Natural killer cell treated with Interleukin-12 subunit alpha and Interleukin-12 subunit beta and Interleukin-15 and Interleukin-18, amount 100 ng/mL, for 72 hours (primary cell): ENCODE data around the gene SGPP2. TPM values are rescaled to one million over a fixed set of nuclear protein-coding genes. Genes with fewer than 3 reads are reported as not detected.

Experiments used
- ATAC-seq, 2 donors: fragments of 150-1000 bp; cut with Tn5 transposase in 1 of 2; sonication (Bioruptor Pico), chemical (Tn5 transposase) in 1 of 2; 2 replicates each; pipeline ENCODE4 v1.10.0; 2021
- DNase-seq: peaks from one replicate; pipeline ENCODE4 v3.0.0; 2022; ENCODE audit warnings: low spot score
- H3K27ac Mint-ChIP-seq, 2 donors: 1 replicate in 1 of 2; 2 replicates in 1 of 2; pipeline ENCODE4 v1.8.0; 2022; ENCODE audit warnings: mixed read lengths in 2 of 2, mild to moderate bottlenecking in 1 of 2, moderate library complexity in 1 of 2
- H3K27me3 Mint-ChIP-seq, 2 donors: 1 replicate in 1 of 2; 2 replicates in 1 of 2; pipeline ENCODE4 v1.8.0; 2022; ENCODE audit warnings: mixed read lengths in 2 of 2
- H3K36me3 Mint-ChIP-seq: one replicate; pipeline ENCODE4 v1.8.0; 2022; ENCODE audit warnings: mixed read lengths
- H3K4me1 Mint-ChIP-seq, 2 donors: 1 replicate in 1 of 2; 2 replicates in 1 of 2; pipeline ENCODE4 v1.8.0; 2022; ENCODE audit warnings: low read depth in 2 of 2, mixed read lengths in 2 of 2, mild to moderate bottlenecking in 1 of 2
- H3K4me3 Mint-ChIP-seq: one replicate; pipeline ENCODE4 v1.8.0; 2022; ENCODE audit warnings: mixed read lengths
- H3K9me3 Mint-ChIP-seq: 2 replicates; pipeline ENCODE4 v1.8.0; 2022; ENCODE audit warnings: mixed read lengths
- total RNA-seq, 2 donors: library from RNA; stranded (reverse); gene quantifications; one replicate each; pipeline ENCODE4 v1.2.3, GENCODE V29; 2022

SGPP2 gene
- total RNA-seq, 2 donors from 2014 or later: 0.12 to 0.20 TPM

GRCh38 chr2:222504191-222504590 is 79.8 kb downstream of the SGPP2 start:
- Mint-ChIP-seq H3K9me3 (peaks cover 3% of the 10 kb centered on the region), H3K4me1 (no peaks in the 10 kb centered on the region), H3K4me3 (no peak overlapping the region), H3K27me3 (peaks cover 7 to 12% of the 10 kb centered on the region in 2 donors), H3K27ac (no peak overlapping the region), H3K36me3 (no peaks in the 10 kb centered on the region)
- peak; percentile 36 to 38 for ATAC-seq
- no peak for DNase-seq

GRCh38 chr2:222504719-222505118 is 80.4 kb downstream of the SGPP2 start:
- ATAC-seq (no peak), DNase-seq (no peak)
- H3K4me3 Mint-ChIP-seq: no peak overlapping the region
- H3K9me3 Mint-ChIP-seq: peaks cover 3% of the 10 kb centered on the region
- no peaks in the 10 kb centered on the region for H3K36me3 Mint-ChIP-seq
- no peaks in the 10 kb centered on the region for H3K4me1 Mint-ChIP-seq
- H3K27ac Mint-ChIP-seq: no peak overlapping the region
- peaks cover 7 to 12% of the 10 kb centered on the region in 2 donors for H3K27me3 Mint-ChIP-seq

DNA sequence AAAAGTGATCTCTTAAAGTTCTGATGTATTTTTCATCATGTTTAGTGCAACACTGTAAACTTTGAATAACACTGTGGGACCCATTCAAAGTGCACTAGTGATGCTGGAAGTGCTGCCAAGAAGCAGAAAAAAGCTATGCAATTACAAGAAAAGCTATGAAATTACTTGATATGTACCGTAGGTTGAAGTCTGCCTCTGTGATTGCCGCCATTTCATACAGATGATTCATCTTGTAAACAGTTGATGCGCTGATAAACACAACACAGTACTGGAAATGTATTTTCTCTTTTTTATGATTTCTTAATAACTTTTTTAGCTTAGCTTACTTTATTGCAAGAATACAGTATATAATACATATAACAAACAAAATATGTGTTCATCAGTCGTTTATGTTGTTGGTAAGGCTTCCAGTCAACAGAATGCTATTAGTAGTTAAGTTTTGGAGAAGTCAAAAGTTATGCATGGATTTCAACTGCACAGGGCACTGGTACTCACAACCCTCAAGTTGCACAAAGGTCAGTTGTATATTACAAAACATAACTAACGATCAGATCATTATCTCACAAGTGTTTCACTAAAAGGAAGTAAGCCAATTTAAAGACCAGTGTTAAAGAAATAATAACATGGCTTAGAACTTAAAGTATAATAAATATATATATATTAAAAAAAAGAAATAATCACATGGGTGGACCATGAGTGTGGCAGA is 82.0 kb downstream of the SGPP2 start:
- Mint-ChIP-seq H3K27ac (no peak overlapping the region), H3K9me3 (peaks cover 3% of the 10 kb centered on the region), H3K36me3 (no peaks in the 10 kb centered on the region), H3K4me1 (no peaks in the 10 kb centered on the region), H3K4me3 (no peak overlapping the region), H3K27me3 (peaks cover 3 to 12% of the 10 kb centered on the region in 2 donors)
- DNase-seq (no peak), ATAC-seq (no peak)

DNA sequence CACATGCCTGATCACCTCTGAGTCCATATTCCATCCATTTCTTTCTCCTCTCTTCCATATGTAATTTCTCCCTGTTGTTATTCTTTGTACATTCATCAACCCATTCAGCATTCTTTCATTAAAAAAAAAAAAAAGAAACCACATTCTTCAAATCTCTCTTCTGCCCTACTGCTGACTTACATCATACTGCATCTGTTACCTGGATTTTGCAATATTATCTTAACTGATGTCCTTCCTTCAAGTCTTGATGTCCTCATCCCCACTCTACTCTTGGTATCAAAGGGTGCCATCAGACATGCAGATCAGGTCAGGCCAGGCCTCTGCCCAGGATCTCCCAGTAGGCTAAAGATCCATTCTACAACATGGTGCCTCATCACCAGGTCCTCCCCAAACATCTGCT is 90.6 kb downstream of the SGPP2 start:
- no peak for ATAC-seq
- H3K4me3 Mint-ChIP-seq: no peak overlapping the region
- no peaks in the 10 kb centered on the region for H3K36me3 Mint-ChIP-seq
- H3K9me3 Mint-ChIP-seq: peaks cover 4% of the 10 kb centered on the region
- H3K27me3 Mint-ChIP-seq: peaks cover 9 to 15% of the 10 kb centered on the region in 2 donors
- DNase-seq: no peak
- no peak overlapping the region for H3K27ac Mint-ChIP-seq
- no peaks in the 10 kb centered on the region for H3K4me1 Mint-ChIP-seq

GRCh38 chr2:222518570-222519381 is 94.4 kb downstream of the SGPP2 start:
- Mint-ChIP-seq H3K4me3 (no peak overlapping the region), H3K27ac (no peak overlapping the region), H3K27me3 (peaks cover 9 to 15% of the 10 kb centered on the region in 2 donors), H3K36me3 (no peaks in the 10 kb centered on the region), H3K9me3 (no peaks in the 10 kb centered on the region), H3K4me1 (no peaks in the 10 kb centered on the region)
- ATAC-seq: no peak
- DNase-seq: no peak

GRCh38 chr2:222521099-222521498 is 96.8 kb downstream of the SGPP2 start:
- Mint-ChIP-seq H3K27me3 (peaks cover 6 to 9% of the 10 kb centered on the region in 2 donors), H3K4me1 (no peaks in the 10 kb centered on the region), H3K4me3 (no peak overlapping the region), H3K9me3 (no peaks in the 10 kb centered on the region), H3K27ac (no peak overlapping the region), H3K36me3 (no peaks in the 10 kb centered on the region)
- ATAC-seq: no peak
- no peak for DNase-seq

GRCh38 chr2:222522082-222522481 is 97.7 kb downstream of the SGPP2 start:
- peaks cover 3 to 7% of the 10 kb centered on the region in 2 donors for H3K27me3 Mint-ChIP-seq
- no peak overlapping the region for H3K4me3 Mint-ChIP-seq
- DNase-seq (no peak), ATAC-seq (no peak)
- H3K9me3 Mint-ChIP-seq: peaks cover 3% of the 10 kb centered on the region
- no peaks in the 10 kb centered on the region for H3K4me1 Mint-ChIP-seq
- no peaks in the 10 kb centered on the region for H3K36me3 Mint-ChIP-seq
- no peak overlapping the region for H3K27ac Mint-ChIP-seq

- no peak overlapping the region for H3K4me3 Mint-ChIP-seq
- ATAC-seq (no peak), DNase-seq (no peak)
- no peaks in the 10 kb centered on the region for H3K36me3 Mint-ChIP-seq
- no peak overlapping the region for H3K27ac Mint-ChIP-seq
- H3K4me1 Mint-ChIP-seq: no peaks in the 10 kb centered on the region
- H3K9me3 Mint-ChIP-seq: peaks cover 3% of the 10 kb centered on the region
- no peaks in the 10 kb centered on the region for H3K27me3 Mint-ChIP-seq
Measured at GRCh38 chr2:222523783-222524544, 99.6 kb downstream of the SGPP2 start.

GRCh38 chr2:222525811-222526210 is 101.5 kb downstream of the SGPP2 start:
- Mint-ChIP-seq H3K4me1 (no peaks in the 10 kb centered on the region), H3K9me3 (peaks cover 3% of the 10 kb centered on the region), H3K27ac (no peak overlapping the region), H3K4me3 (no peak overlapping the region), H3K27me3 (peaks cover 0 to 3% of the 10 kb centered on the region in 2 donors), H3K36me3 (no peaks in the 10 kb centered on the region)
- no peak for DNase-seq
- no peak for ATAC-seq

GRCh38 chr2:222526480-222527277 is 102.3 kb downstream of the SGPP2 start:
- Mint-ChIP-seq H3K9me3 (peaks cover 3% of the 10 kb centered on the region), H3K27me3 (peaks cover 0 to 3% of the 10 kb centered on the region in 2 donors), H3K4me1 (no peaks in the 10 kb centered on the region), H3K4me3 (no peak overlapping the region), H3K27ac (no peak overlapping the region), H3K36me3 (no peaks in the 10 kb centered on the region)
- ATAC-seq (no peak), DNase-seq (no peak)

DNA sequence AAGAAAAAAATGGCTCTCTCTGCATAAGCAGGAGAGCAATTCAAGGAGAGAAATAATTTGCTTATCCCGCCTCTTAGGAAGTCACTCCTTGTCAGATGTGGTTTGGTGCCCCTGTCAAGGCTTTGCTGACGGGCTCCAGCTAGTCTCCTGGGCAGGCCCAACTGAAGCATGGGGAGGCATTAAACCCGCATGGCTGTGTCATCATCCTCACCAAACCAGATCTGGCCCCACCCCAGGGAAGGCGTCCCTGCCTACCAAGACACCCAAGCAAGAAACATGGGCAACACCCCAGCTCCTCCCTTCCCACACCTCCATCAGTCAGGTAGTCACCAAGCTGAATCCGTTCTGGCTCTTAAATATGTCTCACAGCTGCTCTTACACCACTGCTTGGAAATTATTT is 108.0 kb downstream of the SGPP2 start:
- Mint-ChIP-seq H3K4me1 (no peaks in the 10 kb centered on the region), H3K27ac (no peak overlapping the region), H3K9me3 (no peaks in the 10 kb centered on the region), H3K4me3 (no peak overlapping the region), H3K36me3 (no peaks in the 10 kb centered on the region), H3K27me3 (peaks cover 7 to 10% of the 10 kb centered on the region in 2 donors)
- no peak for DNase-seq
- no peak for ATAC-seq

DNA sequence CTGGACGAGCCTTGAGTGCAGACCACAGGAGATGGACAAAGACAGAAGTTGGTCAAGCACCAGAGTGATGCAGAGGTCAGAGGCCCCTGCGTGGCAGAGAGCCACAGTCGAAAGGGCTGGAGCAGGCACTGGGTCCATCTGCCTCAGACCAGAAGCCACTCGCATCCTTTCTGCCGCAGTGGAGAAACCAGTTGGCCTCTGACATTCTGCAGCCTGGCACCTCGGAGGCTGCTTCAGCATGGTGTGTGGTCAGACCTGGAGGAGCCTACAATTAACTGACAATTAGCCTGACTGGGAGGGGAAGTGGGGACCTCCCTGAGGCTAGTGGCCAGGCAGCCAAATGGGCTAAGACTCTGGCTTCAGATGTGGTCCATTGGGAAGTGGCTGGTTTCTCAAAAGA is 111.1 kb downstream of the SGPP2 start:
- Mint-ChIP-seq H3K4me1 (no peaks in the 10 kb centered on the region), H3K27ac (no peak overlapping the region), H3K9me3 (no peaks in the 10 kb centered on the region), H3K4me3 (no peak overlapping the region), H3K27me3 (peaks cover 11% of the 10 kb centered on the region in 2 donors), H3K36me3 (no peaks in the 10 kb centered on the region)
- no peak for ATAC-seq
- no peak for DNase-seq

GRCh38 chr2:222538535-222538934 is 114.2 kb downstream of the SGPP2 start:
- Mint-ChIP-seq H3K9me3 (no peaks in the 10 kb centered on the region), H3K4me1 (no peaks in the 10 kb centered on the region), H3K4me3 (no peak overlapping the region), H3K27ac (no peak overlapping the region), H3K36me3 (no peaks in the 10 kb centered on the region), H3K27me3 (peaks cover 20 to 31% of the 10 kb centered on the region in 2 donors)
- DNase-seq: no peak
- ATAC-seq: no peak
